ENCODE data around the gene MYO9A.

GRCh38 chr15:72118017-72118978 lies at the start of gene MYO9A, which contains the start of gene SENP8:
- TF ChIP-seq POLR2A (IDR thresholded peaks at IDR 0.05; ENCODE audit: low read depth) (no peak), CTCF (IDR thresholded peaks at IDR 0.05) (peak; percentile 10 to 26 (median 14))
